Activated CD8-positive, alpha-beta memory T cell treated with anti-CD3 and anti-CD28 coated beads, Interleukin-2, amount 50 U/mL, for 48 hours (primary cell): ENCODE data around the gene FBXL15.
"Not testable (repeated sequence)": the region's sequence is repeated elsewhere in the genome, so short reads cannot be mapped to it uniquely, and the experiment has no call there.

ENCODE experiments used
- DNase-seq: peaks from one replicate; pipeline ENCODE4 v3.0.0-alpha.2; 2020

FBXL15 gene

DNA sequence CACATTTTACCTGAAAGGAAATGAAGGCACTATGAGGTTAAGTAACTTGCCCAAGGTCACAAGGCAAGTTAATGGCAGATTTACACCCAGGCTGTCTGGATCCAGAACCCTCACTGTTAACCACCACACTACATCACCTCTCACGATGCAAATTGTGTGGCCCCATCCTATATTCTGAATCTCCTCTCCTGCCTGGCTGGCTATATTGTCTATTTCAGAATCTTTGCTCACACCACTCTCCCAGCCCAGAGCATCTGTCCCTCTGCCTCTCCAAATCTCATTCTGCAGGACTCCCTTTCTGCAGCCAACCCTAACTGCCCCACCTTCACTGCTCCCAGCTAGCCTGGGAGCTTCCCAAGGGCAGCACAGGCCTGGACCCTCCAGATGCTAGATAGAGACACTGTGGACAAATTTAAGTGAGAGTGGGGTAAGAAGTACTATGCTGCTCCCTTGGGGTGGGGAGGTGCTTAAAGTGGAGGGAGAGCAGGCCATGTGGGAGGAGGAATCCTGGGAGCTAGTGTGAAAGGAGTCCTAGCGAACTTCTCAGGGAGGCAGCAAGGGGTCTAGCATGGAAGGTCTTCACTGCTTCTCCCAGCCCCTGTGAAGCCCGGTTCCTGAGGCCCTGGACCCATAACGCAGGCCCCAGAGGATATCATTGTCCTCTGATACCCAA lies 11.0 kb downstream of the FBXL15 start:
- no peak for DNase-seq

DNA sequence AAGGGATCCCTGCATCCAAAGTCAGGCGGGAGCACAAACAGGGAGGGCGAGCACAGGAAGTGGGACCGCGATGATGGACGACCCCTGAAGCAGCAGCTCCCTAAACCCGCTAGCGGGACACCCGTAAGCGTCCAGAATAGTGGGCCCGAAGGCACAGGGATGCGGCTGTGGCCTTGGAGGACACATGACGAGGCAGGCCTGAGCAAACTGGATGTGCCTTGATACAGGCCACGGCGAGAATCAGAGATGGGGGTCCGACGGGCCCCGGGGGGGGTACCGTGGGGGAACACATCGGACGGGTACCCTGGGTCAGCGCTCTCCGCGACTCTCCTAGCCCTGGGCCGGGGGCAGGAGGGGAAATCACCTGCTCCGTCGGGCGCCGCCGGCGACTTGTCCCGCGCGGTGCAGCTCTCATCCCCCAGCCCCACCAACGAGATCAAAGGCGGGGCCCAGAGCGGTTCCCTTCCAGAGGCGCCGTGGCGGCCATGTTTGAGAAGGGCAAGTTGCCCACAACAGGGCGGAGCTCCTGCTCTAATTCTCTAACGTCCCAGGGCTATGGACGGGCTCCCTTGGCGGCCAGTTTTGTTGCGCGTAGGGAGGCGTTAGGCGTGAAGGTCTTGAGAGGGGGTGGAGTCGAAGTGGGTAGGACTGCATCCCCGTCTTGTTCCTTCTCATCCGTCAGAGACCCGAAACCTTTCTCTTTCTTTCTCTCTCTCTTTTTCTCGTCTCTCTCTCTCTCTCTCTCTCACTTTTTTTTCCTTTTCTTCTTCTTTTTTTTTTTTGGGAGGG lies 11.7 kb downstream of the FBXL15 start, which contains the start of gene CUEDC2:
TSS of gene CUEDC2 (minus strand) at position 413 of the 789 bp plus-strand sequence. CDS start 7,386 bp downstream, outside the sequence.
- peak; percentile 99 for DNase-seq

DNA sequence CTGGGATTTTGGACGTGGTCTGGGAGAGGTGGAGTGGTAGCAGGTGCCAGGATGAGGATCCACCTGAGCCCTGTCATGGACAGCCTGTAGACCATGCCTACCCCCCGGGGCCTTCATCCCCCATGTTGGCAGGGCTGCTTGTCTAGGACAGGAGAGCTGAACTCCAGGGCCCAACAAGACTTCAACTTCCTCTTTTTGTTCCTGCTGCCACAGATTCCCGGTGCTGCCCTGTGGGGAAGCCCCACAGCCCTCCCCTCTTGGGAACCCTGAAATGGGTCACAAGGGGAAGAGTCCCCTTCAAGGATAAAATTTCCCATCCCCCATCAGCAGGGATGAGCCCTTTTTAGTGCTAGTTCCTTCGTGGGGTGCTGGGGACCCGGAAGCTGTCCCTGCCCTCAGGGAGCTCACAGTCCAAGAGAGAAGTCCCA lies 13.0 kb downstream of the FBXL15 start:
- no peak for DNase-seq

DNA sequence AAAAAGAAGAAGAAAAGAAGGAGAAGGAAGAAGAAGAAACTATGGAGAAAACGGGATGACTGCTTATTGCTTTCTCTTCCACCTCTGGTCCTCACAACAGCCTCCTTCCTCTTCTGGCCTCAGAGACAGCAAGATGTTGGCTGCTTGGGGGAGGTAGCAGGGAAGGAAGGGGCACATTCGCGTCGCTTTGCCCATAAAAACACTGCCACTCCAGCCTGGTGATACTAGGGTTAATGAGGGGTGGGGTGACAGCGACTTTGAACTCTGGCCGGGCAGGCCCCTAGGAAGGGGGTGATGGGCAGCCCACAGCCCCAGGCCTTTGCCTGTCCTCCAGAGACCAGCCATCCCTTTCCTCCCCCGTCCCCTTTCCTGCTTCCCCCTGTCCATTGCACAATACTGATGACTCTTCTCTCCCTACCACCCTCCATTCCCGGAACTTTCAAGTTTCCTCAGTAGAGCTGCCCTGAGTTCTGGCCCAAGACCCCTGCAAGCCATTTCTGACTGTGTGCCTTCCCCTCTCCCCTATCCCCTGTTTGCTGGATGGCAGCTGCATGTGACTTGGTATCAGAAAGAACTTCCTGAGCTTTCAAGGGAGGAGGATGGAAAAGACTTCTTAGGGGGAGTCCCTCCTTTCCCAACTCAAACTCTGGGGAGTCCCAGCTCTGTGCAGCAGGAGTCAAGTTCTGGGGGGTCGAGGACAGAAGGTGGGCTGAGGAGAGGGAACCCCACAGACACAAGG lies 13.9 kb downstream of the FBXL15 start:
- DNase-seq, result no peak

DNA sequence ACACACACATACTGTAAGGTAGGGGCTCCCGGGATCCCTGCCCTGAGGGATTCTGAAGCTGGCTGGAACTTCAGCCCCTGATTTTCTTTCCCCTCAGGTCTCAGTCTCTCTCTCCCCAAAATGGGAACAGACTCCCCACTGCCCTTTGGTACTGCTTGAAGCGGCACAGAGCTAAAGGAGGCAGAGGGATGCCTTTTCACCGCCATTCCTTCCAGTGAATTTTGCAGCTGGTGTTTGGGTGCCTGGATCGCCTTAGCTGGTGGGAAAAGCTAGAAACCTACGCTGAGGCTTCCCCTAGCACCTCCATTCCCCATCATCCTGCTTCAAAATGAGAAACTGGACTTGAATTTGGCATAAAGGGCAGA lies 14.5 kb downstream of the FBXL15 start:
- DNase-seq, result no peak

DNA sequence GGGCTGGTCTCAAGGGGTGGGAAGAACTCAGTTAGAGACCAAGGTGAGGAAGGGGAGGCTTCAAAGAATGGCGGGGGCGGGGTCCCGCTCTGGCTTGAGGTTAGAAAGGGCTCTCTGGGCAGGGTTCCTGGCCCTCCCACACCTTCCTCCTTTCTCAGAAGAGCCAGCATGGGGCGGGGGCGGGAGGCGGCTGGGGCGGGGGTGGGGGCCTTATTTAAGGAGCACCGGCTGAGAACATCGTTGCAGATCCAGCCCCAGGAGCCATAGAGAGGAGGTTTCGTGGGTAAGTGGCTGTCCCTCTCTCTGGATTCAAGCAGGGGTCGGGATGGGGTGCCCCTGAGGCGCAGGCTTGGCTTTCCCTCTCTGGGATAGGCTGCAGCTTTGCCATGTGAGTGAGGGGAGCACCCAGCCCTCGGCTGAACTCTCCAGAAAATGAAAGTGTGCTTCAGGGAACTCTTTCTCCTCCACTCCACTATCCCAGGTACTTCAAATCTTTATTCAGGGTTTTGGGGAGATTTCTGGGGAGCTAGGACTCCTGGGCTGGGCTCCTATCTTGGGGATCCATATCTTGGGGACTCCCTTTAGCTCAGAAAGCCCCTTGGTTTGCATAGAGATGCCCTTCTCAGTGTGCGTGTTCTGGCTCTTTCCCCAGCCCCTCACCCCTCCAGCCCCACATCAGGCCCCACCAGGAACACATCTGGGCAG lies 15.0 kb downstream of the FBXL15 start:
- DNase-seq, result peak; percentile 74

DNA sequence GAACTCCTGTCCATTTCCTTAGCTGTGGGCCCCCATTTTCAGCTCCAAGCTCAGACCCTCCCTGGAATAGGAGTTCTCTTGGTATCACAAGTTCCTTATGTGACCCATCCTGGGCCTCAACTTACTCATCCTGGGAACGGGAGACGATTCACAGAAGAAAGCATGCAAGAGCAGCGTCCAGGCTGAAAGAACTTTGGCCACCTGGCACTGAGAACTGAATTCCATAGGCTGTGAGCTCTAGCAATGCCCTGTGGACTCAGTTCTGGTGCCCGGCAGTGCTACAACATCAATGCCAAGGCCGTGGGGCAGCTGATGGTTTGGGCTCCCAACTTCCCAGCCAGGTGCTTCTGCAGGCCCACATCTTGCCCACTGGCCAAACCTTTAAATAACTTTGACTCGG lies 15.7 kb downstream of the FBXL15 start:
- no peak for DNase-seq

DNA sequence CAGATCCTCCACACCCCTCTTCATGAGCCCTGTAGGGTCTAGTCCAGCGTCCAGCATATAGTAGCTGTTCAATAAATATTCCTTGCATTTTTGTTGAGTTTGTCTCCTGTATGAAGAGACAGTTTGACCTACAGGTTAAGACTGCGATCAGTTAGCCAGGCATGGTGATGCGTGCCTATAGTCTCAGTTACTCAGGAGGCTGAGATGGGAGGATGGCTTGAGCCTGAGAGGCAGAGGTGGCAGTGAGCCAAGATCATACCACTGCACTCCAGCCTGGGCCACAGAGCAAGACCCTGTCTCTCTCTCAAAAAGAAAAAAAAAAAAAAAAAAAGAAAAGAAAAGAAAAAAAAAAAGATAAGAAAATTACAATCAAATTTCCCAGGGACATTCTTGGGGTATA lies 16.9 kb downstream of the FBXL15 start:
- no peak for DNase-seq

DNA sequence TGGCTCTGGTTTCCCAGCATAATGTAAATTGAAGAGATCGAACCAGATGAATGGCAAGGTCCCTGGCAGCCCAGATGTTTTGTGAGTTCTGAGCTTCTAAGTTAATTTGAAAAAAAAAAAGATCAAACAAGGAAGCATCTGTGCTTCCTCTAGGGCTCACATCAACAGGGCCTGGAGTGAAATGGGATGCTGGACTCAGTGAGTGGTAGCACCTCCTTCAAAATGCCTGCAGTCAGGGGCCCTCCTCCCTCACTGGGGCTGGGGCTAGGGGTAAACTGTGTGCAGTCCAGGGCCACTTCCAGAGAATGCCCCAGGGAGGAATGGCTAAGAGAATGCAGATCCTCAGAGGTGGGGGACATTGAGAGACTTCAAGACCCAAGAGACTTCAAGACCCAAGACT lies 17.7 kb downstream of the FBXL15 start:
- no peak for DNase-seq

DNA sequence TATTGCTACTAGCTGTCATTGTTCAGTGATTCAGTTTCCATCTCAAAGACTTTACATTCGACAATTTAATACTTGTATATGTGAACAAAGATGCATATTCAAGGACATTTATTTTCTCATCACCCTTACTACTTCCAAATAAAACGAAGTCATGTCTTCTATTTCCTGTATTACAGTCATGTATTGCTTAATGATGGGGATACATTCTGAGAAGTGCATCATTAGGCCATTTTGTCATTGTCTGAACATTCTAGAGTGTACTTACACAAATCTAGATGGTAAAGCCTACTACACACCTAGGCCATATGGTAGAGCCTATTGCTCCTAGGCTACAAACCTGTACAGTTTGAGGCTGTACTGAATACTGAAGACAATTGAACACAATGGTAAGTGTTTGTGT lies 24.2 kb downstream of the FBXL15 start:
- DNase-seq, result no peak

DNA sequence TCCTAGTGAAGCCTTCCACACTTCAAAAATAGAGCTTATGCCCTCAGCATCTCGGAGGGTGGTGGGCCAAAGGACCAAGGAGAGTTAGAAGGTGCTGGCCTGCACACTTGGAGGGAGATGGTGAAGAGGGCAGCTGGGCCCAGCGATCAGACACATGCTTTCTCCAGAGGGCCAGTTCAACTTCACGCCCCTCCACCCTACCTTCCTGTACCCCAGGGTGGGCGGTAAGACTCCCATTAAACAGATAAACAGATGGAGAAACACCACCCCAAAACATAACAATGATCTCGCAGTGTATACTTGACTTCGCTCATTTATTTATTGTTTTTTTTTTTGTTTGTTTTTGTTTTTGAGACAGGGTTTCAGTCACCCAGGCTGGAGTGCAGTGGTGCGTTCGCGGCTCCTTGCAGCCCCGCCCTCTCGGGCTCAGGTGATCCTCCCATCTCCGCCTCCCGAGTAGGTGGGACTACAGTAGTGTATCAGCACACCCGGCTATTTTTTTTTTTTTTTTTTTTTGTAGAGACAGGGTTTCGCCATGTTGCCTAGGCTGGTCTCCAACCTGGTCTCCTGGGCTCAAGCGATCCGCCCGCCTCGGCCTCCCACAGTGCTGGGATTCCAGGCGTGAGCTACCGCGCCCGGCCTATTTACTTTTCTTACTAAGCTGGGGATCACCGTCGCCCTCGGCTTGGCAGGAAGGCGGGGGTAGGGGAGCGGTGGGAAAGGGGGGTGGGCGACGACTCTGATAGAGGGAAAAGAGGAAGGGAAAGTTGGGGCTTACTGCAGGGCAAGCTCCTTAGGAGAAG lies 28.9 kb downstream of the FBXL15 start:
- DNase-seq, result peak; percentile 85

DNA sequence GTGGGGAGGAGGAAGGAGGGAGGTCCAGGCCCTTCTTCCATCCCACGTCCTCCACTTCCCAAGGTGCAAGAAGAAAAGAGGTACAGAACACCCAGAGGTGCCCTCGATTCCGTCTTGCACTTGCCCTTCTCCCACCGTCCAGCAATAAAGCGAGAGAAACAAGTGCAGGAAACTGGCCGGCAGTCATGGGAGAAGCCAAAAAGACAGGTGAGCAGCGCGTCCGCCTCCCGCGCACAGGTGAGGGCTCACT lies 29.4 kb downstream of the FBXL15 start:
- DNase-seq, result no peak

DNA sequence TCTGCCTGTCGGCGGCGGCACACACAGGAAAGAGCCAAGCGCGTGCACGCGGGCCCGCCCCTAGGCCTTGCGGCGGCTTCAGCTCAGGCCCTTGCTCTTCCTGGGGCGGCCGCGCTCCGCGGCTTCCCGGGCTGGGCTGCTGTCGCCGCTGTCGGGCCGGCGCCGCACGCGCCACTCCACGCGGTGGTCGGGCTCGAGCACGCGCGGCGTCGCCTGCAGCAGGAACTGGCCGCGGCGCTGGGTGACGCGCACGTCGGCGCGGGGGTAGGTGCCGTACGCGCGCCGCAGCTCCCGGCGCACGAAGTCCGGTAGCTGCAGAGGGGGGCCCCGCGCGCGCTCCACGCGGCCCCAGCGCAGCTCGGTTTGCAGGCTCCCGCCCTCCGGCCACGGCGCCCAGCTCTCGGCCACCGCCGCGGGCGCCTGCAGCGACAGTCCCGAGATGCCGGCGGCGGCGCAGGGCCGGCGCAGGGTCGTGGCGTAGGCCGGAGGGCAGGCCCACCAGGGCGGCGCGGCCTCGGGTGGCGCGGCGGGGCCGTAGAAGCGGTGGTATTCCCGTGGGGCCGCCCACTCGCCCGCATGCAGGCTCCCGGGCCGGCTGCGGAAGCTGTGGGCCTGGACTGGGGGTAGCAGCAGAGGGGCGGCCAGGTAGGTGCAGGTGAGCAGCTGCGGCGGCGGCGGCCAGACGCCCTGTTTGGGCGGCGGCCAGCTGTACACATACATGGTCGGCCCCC lies 29.9 kb downstream of the FBXL15 start:
- peak; percentile 91 for DNase-seq

DNA sequence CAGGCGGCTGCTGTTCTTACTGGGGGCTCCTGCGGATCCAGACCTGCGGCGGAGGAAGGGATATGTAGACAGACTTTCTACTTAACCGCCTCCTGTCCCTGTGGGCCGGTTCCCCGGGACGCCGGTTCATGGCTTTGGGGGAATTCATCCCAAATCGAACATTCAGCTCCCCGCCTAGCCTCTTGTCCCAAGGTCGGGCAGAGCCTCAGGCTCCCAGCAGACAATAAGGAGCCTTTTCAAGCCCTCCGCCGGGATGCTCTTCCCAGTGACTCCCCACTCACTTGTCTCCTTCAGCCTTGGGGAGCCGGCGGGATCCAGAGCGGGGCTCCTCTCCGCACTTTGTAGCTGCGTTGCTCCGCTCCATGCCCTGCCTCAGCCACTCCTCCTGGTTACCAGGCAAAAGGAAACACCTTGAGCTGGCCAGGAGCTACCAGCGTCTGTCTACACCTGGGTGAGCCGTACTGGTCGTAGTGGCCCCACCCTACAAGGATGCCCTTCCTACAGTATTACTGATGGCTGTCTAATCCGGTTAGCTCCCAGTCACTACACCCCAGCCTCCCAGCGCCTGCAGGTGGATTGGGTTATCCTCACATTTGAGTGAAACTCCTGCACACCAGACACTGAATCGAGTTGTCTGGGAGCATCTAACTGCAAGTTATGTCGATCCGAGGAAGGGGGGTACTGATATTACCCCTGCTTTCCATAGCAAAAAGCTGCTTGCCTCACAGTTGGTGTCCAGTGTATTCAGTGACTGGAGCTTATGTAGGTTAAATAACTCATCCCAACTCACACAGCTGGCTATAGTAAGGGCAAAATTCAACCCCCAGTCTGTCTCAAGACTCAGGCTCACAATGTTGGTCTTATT lies 30.7 kb downstream of the FBXL15 start, which contains the start of gene C10orf95:
TSS of gene C10orf95 (minus strand) at position 439 of the 865 bp plus-strand sequence. CDS start 450 bp downstream, outside the sequence.
- DNase-seq, result peak; percentile 71

DNA sequence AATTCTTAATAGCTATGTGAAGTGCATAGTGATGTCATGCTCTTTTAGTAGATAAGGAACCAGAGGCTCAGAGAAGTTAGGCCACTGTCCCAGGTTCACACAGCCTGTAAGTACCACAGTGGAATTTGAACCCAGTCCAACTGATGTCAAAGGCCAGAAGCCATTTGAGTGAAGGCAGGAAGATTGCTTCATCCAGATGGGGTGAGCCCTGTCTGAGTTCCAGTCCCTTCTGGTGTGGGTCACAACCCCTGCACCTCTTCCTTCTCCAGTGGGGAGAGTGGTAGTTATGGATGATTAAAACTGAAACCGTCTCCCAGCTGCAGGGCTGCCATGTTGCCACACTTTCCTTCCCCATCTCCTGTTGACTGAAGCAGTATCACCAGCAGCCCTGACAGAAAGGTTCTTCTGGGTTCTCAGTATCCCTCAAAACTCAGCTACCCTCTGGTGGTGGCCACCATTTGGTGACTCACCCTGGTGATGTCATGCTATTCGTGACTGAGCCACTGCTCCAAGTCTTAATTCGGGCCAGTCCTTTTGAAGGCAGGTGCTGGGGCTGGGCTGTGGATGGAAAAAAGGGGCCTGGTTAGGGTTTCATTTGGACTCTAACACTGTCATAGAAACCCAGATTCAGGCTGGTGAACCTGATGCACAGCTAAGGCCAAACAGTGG lies 32.2 kb downstream of the FBXL15 start:
- DNase-seq, result peak; percentile 80

DNA sequence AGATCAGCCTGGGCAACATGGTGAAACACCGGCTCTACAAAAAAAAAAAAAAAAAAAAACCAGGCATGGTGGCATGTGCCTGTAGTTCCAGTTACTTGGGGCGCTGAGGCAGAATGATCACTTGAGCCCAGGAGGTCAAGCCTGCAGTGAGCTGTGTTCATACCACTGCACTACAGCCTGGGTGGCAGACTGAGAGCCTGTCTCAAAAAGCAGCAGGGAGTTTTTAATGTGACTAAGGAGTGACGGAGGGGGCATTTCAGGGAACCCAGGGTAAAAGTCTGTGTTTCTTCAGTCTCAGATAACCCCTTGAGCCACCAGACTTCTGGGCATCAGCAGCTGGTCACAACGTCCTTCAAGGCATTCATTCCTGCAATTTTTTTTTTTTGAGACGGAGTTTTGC lies 32.9 kb downstream of the FBXL15 start:
- DNase-seq, result no peak

DNA sequence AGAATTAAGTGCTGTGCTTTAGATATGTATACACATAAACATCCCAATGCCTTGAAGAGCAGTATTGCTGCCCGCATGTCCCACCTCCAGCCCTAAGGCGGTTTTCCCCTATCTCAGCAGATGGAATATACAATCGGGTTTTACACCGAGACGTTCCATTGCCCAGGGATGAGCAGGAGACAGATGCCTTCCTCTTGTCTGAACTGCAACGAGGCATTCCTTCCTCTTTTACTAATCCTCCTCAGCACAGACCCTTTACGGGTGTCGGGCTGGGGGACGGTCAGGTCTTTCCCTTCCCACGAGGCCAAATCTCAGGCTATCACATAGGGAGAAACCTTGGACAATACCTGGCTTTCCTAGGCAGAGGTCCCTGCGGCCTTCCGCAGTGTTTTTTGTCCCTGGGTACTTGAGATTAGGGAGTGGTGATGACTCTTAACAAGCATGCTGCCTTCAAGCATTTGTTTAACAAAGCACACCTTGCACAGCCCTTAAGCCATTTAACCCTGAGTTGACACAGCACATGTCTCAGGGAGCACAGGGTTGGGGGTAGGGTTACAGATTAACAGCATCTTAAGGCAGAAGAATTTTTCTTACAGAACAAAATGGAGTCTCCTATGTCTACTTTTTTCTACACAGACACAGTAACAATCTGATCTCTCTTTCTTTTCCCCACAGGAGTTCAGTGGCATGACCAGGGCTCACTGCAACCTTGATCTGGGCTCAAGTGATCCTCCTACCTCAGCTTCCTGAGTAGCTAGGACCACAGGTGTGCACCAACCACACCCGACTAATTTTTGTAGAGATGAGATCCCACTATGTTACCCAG lies 34.2 kb downstream of the FBXL15 start:
- not testable (repeated sequence) for DNase-seq

DNA sequence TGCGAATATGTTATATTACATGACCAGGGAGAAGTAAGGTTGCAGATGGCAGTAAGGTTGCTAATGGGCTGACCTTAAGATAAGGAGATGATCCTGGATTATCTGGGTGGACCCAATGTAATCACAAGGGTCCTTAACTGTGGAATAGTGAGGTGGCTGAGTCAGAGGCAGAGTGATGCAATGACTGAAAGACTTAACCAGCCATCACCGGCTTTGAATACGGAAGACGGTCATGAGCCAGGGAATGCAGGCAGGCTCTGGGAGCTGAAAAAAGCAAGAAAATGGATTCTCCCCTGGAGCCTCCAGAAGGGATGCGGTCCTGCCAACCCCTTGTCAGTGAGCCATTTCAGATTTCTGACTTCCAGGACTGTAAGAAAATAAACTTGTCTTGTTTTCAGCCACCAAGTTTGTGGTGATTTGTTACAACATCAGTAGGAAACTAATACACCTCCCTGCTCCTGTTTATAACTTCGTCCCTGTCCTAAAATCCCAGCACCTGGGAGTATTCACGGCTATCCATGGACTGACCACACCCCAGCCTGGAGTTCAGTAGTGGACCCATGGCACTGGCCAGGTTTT lies 35.3 kb downstream of the FBXL15 start:
- no peak for DNase-seq
